IMR-90 (cell line): ENCODE data around the gene DYRK2. TPM values are rescaled to one million over a fixed set of nuclear protein-coding genes. Genes with fewer than 3 reads are reported as not detected.
"Not testable (repeated sequence)": the region's sequence is repeated elsewhere in the genome, so short reads cannot be mapped to it uniquely, and the experiment has no call there.

Experiments
- ATAC-seq: fragments of 200-7000 bp; cut with Tn5 transposase; 2 replicates; pipeline ENCODE4 v1.9.1; 2020; ENCODE audit warnings: low read depth, mild to moderate bottlenecking, moderate library complexity
- BruUV-seq: library from RNA; stranded (reverse); fragments of 400-500 nt; replicated peaks from 2 replicates; lab custom pipeline; 2021; lab: Mats Ljungman, UMichigan
- CTCF ChIA-PET: fragments of 300-600 bp; formaldehyde crosslinking; extraction: SDS; loops from one replicate; lab custom pipeline; 2021; ENCODE audit warnings: antibody characterized with exemption; lab: Yijun Ruan, JAX
- POLR2A ChIA-PET: fragments of 300-600 bp; sonication (Branson Sonifier 250); formaldehyde crosslinking; loops from one replicate; lab custom pipeline; 2022; ENCODE audit warnings: antibody characterized with exemption; ENCODE audit not compliant: unreplicated experiment; lab: Charles Lee
- DNase-seq: peaks from one replicate; pipeline ENCODE4 v3.0.0; 2013
- H2AFZ ChIP-seq: replicated peaks from 2 replicates; pipeline ENCODE3; 2013; ENCODE audit warnings: low read length, mild to moderate bottlenecking; ENCODE audit not compliant: poor library complexity
- H2AK5ac ChIP-seq: 2 replicates; pipeline ENCODE4 v1.6.1; 2013; ENCODE audit warnings: low read depth, low read length, inconsistent platforms
- H2AK9ac ChIP-seq: replicated peaks from 2 replicates; pipeline ENCODE3; 2013; ENCODE audit warnings: mild to moderate bottlenecking, low read depth, low read length, moderate library complexity; ENCODE audit not compliant: poor library complexity
- H2BK120ac ChIP-seq: 2 replicates; pipeline ENCODE4 v1.6.1; 2013; ENCODE audit warnings: low read depth, low read length, inconsistent platforms
- H2BK15ac ChIP-seq: 3 replicates; pipeline ENCODE4 v1.6.1; 2013; ENCODE audit warnings: low read depth, low read length, inconsistent platforms
- H2BK20ac ChIP-seq: 2 replicates; pipeline ENCODE4 v1.6.1; 2013; ENCODE audit warnings: low read depth, mild to moderate bottlenecking, inconsistent platforms, low read length, moderate library complexity
- H2BK5ac ChIP-seq: 2 replicates; pipeline ENCODE4 v1.6.1; 2013; ENCODE audit warnings: mild to moderate bottlenecking, low read depth, low read length, inconsistent platforms; ENCODE audit not compliant: poor library complexity, severe bottlenecking
- H3K14ac ChIP-seq: replicated peaks from 2 replicates; pipeline ENCODE4 v1.6.1; 2013; ENCODE audit warnings: low read depth, low read length, inconsistent platforms
- H3K18ac ChIP-seq: 2 replicates; pipeline ENCODE4 v1.6.1; 2013; ENCODE audit warnings: low read depth, low read length, control low read depth
- H3K23ac ChIP-seq: 2 replicates; pipeline ENCODE4 v1.6.1; 2013; ENCODE audit warnings: low read depth, low read length, inconsistent platforms
- H3K27ac ChIP-seq: 2 replicates; pipeline ENCODE4 v1.5.1; 2013; ENCODE audit warnings: mild to moderate bottlenecking, control low read depth, low read length; ENCODE audit not compliant: insufficient read depth
- H3K27me3 ChIP-seq: 2 replicates; pipeline ENCODE4 v1.6.1; 2013; ENCODE audit warnings: low read length; ENCODE audit not compliant: control insufficient read depth, insufficient read depth
- H3K36me3 ChIP-seq: 2 replicates; pipeline ENCODE4 v1.6.1; 2013; ENCODE audit warnings: low read length, mixed read lengths; ENCODE audit not compliant: control insufficient read depth, insufficient read depth
- H3K4ac ChIP-seq: 2 replicates; pipeline ENCODE4 v1.6.1; 2013; ENCODE audit warnings: low read depth, low read length, inconsistent platforms
- H3K4me1 ChIP-seq: 2 replicates; pipeline ENCODE4 v1.6.1; 2013; ENCODE audit warnings: low read length, mixed read lengths; ENCODE audit not compliant: control insufficient read depth, insufficient read depth
- H3K4me2 ChIP-seq: 2 replicates; pipeline ENCODE4 v1.6.1; 2013; ENCODE audit warnings: low read depth, mild to moderate bottlenecking, control low read depth, low read length, moderate library complexity
- H3K4me3 ChIP-seq: 2 replicates; pipeline ENCODE4 v1.5.1; 2013; ENCODE audit warnings: low read depth, mild to moderate bottlenecking, control low read depth, low read length, moderate library complexity; ENCODE audit not compliant: insufficient read depth
- H3K56ac ChIP-seq: 2 replicates; pipeline ENCODE4 v1.6.1; 2013; ENCODE audit warnings: low read length, inconsistent platforms; ENCODE audit not compliant: insufficient read depth; ENCODE audit errors: extremely low read depth
- H3K79me1 ChIP-seq, 2 experiments: 2 replicates each; pipeline ENCODE4 v1.6.1; 2013; ENCODE audit warnings: low read length in 2 of 2, inconsistent platforms in 1 of 2, low read depth in 1 of 2
- H3K9ac ChIP-seq: 2 replicates; pipeline ENCODE4 v1.6.1; 2013; ENCODE audit warnings: low read depth, low read length, control low read depth
- H3K9me1 ChIP-seq: 2 replicates; pipeline ENCODE4 v1.6.1; 2013; ENCODE audit warnings: low read length, inconsistent platforms; ENCODE audit not compliant: insufficient read depth
- H3K9me3 ChIP-seq: 2 replicates; pipeline ENCODE4 v1.6.1; 2013; ENCODE audit warnings: low read length; ENCODE audit not compliant: control insufficient read depth, insufficient read depth
- H4K20me1 ChIP-seq: 2 replicates; pipeline ENCODE4 v1.6.1; 2013; ENCODE audit warnings: low read length, inconsistent platforms; ENCODE audit not compliant: insufficient read depth
- H4K5ac ChIP-seq: 2 replicates; pipeline ENCODE4 v1.6.1; 2013; ENCODE audit warnings: mild to moderate bottlenecking, low read depth, low read length, control low read depth
- H4K8ac ChIP-seq, 2 experiments: 2 replicates each; pipeline ENCODE4 v1.6.1; 2013; ENCODE audit warnings: low read depth in 2 of 2, low read length in 2 of 2, control low read depth in 1 of 2, inconsistent platforms in 1 of 2
- H4K91ac ChIP-seq: 2 replicates; pipeline ENCODE4 v1.6.1; 2013; ENCODE audit warnings: low read depth, low read length, inconsistent platforms; ENCODE audit not compliant: insufficient read depth
- WGBS, 2 experiments: methylation state at CpG; one replicate each; pipeline versions ENCODE4 v1.1.5 to v1.1.7; 2013; ENCODE audit warnings: missing lambda C conversion rate in 2 of 2; ENCODE audit not compliant: insufficient read length in 1 of 2; ENCODE audit errors: extremely low coverage in 2 of 2; 5-methylcytosine and 5-hydroxymethylcytosine counted together
- dilution Hi-C: fragments of 300-500 bp; cut with HindIII; formaldehyde crosslinking; loops from one replicate; pipeline ENCODE4 v1.14.3; 2018; ENCODE audit warnings: low sequenced_read_pairs; ENCODE audit not compliant: unreplicated experiment
- in situ Hi-C: fragments of 300-500 bp; cut with MboI; formaldehyde crosslinking; loops from 3 replicates; pipeline ENCODE4 v1.14.3; 2019; ENCODE audit warnings: low sequenced_read_pairs, inconsistent platforms, mixed read lengths
- intact Hi-C: fragments of 100-400 bp; cut with micrococcal nuclease; formaldehyde crosslinking; loops from 2 replicates; pipeline ENCODE4 v1.10.0; 2022
- polyA plus RNA-seq, 3 experiments: library from polyadenylated mRNA; depleted of rRNA; stranded (reverse); fragments of >200 nt; gene quantifications; 2 replicates each; pipeline ENCODE4 v1.2.3, GENCODE V29; 2012; ENCODE audit warnings: low replicate concordance in 1 of 3
- total RNA-seq: library from RNA; depleted of rRNA; stranded (reverse); fragments of >200 nt; gene quantifications from 2 replicates; pipeline ENCODE4 v1.2.3, GENCODE V29; 2012

DYRK2 gene
- total and polyA plus RNA-seq, 2 of the 4 experiments (the other 2 are of a cell fraction), result 16.3 to 23.1 TPM

DNA sequence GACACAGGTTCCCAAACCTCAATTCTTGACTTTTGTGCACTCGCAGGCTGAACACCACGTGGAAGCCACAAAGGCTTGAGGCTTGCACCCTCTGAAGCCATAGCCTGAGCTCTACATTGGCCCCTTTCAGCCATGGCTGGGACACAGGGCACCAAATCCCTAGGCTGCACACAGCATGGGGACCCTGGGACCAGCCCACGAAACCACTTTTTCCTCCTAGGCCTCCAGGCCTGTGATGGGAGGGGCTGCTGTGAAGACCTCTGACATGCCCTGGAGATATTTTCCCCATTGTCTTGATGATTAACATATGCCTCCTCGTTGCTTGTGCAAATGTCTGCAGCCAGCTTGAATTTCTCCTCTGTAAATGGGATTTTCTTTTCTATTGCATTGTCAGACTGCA is 25.0 kb downstream of the DYRK2 start:
- H3K4me3 ChIP-seq, H2AK9ac ChIP-seq, H3K4me2 ChIP-seq, H4K91ac ChIP-seq, H3K9ac ChIP-seq, in situ Hi-C loops, ATAC-seq, H3K18ac ChIP-seq, intact Hi-C loops, H3K27ac ChIP-seq, H3K27me3 ChIP-seq, H3K9me1 ChIP-seq, H2AK5ac ChIP-seq, H3K36me3 ChIP-seq, CTCF ChIA-PET, DNase-seq, POLR2A ChIA-PET, H2BK15ac ChIP-seq, dilution Hi-C loops, H3K23ac ChIP-seq, H4K20me1 ChIP-seq, H3K4me1 ChIP-seq, H3K4ac ChIP-seq, H4K8ac ChIP-seq, H4K5ac ChIP-seq, BruUV-seq, H3K14ac ChIP-seq, H3K56ac ChIP-seq, H3K9me3 ChIP-seq, H2BK20ac ChIP-seq, H2BK5ac ChIP-seq, H2AFZ ChIP-seq, H2BK120ac ChIP-seq: not testable (repeated sequence)
- H3K79me1 ChIP-seq, result peaks cover 3 to 15% of the 10 kb centered on the region in 2 experiments; a peak in 2 of 4 replicates
- WGBS, 2 experiments, result 100% methylated on average over 2 of the region's 4 CpGs; no CpG with 5 or more reads in 1 of the 2 experiments
